ENCODE results near the gene SLC1A5.
"Not testable (repeated sequence)": the region's sequence is repeated elsewhere in the genome, so short reads cannot be mapped to it uniquely, and the experiment has no call there.

SLC1A5 gene

GRCh38 chr19:46783670-46784069 is 4.7 kb downstream of the SLC1A5 start:
- peaks cover 48 to 52% of the 10 kb centered on the region in 2 experiments for H3K4me1 ChIP-seq (ENCODE audit: control insufficient read depth in 1 of 2, insufficient read depth in 1 of 2, low read depth in 1 of 2, low read length in 1 of 2)

GRCh38 chr19:46782355-46783019 is 5.9 kb downstream of the SLC1A5 start:
- H3K4me3 ChIP-seq (ENCODE audit: low read depth in 1 of 2, low read length in 1 of 2), result no peak overlapping the region
- no peaks in the 10 kb centered on the region for H3K36me3 ChIP-seq
- H3K27me3 ChIP-seq, result no peaks in the 10 kb centered on the region
- no peak overlapping the region for H3K27ac ChIP-seq
- no peaks in the 10 kb centered on the region for H3K9me3 ChIP-seq
- TF ChIP-seq CTCF (IDR thresholded peaks at IDR 0.05), result no peak
- peaks cover 42 to 48% of the 10 kb centered on the region in 2 experiments for H3K4me1 ChIP-seq (ENCODE audit: control insufficient read depth in 1 of 2, insufficient read depth in 1 of 2, low read depth in 1 of 2, low read length in 1 of 2)

More at GRCh38 chr19:46783670-46784069, 4.7 kb downstream of the SLC1A5 start:
- H3K27ac ChIP-seq, result peak overlapping the region; percentile 80
- TF ChIP-seq CTCF (IDR thresholded peaks at IDR 0.05), result no peak
- no peak overlapping the region for H3K4me3 ChIP-seq (ENCODE audit: low read depth in 1 of 2, low read length in 1 of 2)
- H3K9me3 ChIP-seq, result no peaks in the 10 kb centered on the region
- H3K27me3 ChIP-seq, result peaks cover 4% of the 10 kb centered on the region
- no peaks in the 10 kb centered on the region for H3K36me3 ChIP-seq

- Histone ChIP-seq H3K4me1 (ENCODE audit: control insufficient read depth in 1 of 2, insufficient read depth in 1 of 2, low read depth in 1 of 2, low read length in 1 of 2) (peaks cover 5 to 11% of the 10 kb centered on the region in 2 experiments), H3K27ac (peak overlapping the region; percentile 13), H3K36me3 (peaks cover 17% of the 10 kb centered on the region)
- H3K27me3 ChIP-seq; H3K4me3 ChIP-seq (ENCODE audit: low read depth in 1 of 2, low read length in 1 of 2); H3K9me3 ChIP-seq: not testable (repeated sequence)
These were observed 10.3 kb downstream of the SLC1A5 start for GRCh38 chr19:46777956-46778645.

- Histone ChIP-seq H3K27me3 (no peaks in the 10 kb centered on the region), H3K27ac (no peak overlapping the region), H3K9me3 (no peaks in the 10 kb centered on the region), H3K4me1 (ENCODE audit: control insufficient read depth in 1 of 2, insufficient read depth in 1 of 2, low read depth in 1 of 2, low read length in 1 of 2) (peaks cover 5 to 11% of the 10 kb centered on the region in 2 experiments), H3K4me3 (ENCODE audit: low read depth in 1 of 2, low read length in 1 of 2) (no peak overlapping the region), H3K36me3 (peaks cover 17% of the 10 kb centered on the region)
- no peak for TF ChIP-seq CTCF (IDR thresholded peaks at IDR 0.05)
These were observed 11.2 kb downstream of the SLC1A5 start for GRCh38 chr19:46776927-46777911.

GRCh38 chr19:46775642-46776258 is 12.6 kb downstream of the SLC1A5 start:
- peaks cover 17% of the 10 kb centered on the region for H3K36me3 ChIP-seq
- TF ChIP-seq CTCF (IDR thresholded peaks at IDR 0.05), result no peak
- no peak overlapping the region for H3K4me3 ChIP-seq (ENCODE audit: low read depth in 1 of 2, low read length in 1 of 2)
- H3K27me3 ChIP-seq, result no peaks in the 10 kb centered on the region
- H3K9me3 ChIP-seq, result no peaks in the 10 kb centered on the region
- H3K4me1 ChIP-seq (ENCODE audit: control insufficient read depth in 1 of 2, insufficient read depth in 1 of 2, low read depth in 1 of 2, low read length in 1 of 2), result peaks cover 5 to 11% of the 10 kb centered on the region in 2 experiments
- H3K27ac ChIP-seq, result no peak overlapping the region

Data from neutrophil (primary cell).